Hippocampal formation (tissue), 2 donors: ENCODE measurements around the gene VTCN1.

Source experiments
- DNase-seq, 2 donors: peaks; one replicate each; lab custom pipeline; 2025; lab: John Stamatoyannopoulos, UW

VTCN1 gene

GRCh38 chr1:117094841-117095604 is 115.7 kb downstream of the VTCN1 start:
- DNase-seq: no peak

GRCh38 chr1:117093870-117094621 is 116.7 kb downstream of the VTCN1 start:
- peak in 1 of 2 donors; percentile 26 for DNase-seq
